Fibroblast of peridontal ligament (primary cell): ENCODE measurements around the gene SLC6A1.

Experiments used
- DNase-seq: peaks from one replicate; pipeline ENCODE4 v3.0.0-alpha.2; 2010; ENCODE audit errors: extremely low read depth

Gene SLC6A1

DNA sequence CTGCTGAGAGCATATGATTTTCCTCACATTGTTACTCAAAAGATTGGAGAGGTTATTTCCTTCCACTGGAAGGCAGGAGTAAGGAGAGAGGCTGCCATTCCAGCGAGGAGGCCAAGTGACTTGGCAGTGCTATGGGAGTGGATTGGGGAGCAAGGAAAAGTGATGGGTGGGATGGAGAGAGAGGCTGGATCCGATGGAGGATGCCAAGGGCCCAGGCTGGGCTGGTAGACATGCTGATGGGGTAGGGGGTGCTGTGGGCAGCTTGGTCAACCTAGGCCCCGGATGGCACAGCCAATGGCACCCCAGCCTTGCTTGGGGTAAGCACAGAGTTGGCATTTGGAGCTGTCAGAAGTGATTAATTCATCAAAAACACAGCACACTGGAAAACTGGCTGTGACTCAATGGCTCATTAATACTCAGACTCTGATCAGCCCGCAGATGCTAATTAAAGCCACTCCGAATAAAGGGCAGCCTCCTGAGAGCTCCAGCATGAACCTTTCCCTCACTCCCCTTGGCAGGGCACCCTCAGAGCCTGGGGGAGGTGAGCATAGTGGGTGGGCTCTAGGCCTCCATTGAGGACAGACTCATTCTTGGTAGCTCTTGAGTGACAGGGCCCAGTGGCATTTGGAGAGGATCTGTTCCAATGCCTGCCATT lies 22.1 kb upstream of the SLC6A1 start:
- DNase-seq = no peak

DNA sequence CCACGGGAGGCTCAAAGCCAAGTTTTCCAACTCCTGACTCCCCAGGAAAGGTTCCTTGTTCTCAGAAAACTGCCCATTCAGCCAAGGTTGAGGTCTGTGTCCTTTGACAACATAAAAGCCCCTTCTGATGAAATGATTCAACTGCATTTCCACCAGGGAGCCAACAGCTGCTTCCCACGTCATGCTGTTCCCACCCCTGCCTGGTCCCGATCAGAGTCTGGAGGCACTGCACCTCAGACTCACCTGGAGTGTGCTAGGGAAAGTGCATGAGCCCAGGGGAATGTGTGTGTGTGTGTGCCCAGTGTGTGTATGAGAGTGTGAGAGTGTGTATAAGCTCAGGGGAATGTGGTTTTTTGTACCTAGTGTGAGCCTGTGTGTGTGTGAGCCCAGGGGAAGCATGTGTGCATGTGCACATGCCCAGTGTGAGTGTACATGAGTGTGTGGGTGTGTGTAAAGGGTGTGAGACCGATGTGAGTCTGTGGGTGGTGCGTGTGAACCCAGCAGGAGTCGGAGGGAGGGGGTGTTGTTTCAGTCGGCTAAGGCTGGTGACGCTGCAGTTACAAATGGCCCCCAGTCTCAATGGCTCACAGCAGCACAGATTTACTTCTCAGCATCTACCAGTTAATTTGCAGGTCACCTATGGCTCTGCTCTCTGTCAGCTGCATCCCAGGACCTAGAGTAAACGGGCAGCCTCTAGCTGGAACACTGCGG lies 20.3 kb upstream of the SLC6A1 start:
- no peak for DNase-seq

DNA sequence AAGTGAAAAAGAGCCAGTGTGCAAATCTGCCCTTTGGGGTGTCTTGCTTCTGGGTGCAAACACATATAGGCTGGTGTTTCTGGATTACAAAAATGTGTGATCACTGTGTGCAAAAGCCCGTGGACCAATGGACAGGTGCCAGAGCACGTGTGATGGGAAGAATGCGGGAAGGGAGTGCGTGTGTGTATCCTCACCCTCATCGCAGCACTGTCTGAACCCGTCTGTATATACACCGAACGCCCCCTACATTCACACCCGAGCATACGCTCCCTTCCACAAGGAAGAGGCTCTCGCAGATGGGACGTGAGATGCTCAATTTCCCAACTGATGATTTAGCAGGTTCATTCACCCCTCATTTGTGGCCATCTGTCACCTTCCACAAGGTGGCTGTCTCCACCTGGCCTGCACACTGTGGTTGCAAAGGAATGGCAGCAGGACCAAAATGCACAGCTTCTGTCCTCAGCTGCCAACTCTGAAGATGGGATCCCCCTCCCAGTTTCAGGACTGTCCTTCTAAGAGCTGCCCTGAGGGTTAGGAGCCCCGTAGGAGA lies 19.4 kb upstream of the SLC6A1 start:
- no peak for DNase-seq

DNA sequence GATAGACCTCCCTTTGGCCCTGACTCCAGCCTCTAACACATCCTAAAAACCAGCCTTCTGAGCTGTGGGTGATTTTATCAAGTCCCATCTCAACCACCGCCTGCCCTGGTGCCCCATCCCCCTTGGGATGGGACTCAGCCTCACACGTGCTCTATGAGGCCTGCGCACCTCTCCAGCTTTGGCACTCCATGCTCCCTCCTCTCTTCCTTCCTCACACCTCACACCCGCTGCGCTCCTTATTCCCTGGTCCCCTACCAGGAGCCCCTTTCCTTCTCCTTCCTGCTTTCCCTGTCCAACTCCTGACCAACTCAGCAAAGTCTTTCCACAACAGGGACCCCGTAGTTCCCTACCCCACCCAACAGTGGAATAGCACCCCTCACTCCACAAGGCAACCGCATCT lies 18.4 kb upstream of the SLC6A1 start:
- DNase-seq = no peak

DNA sequence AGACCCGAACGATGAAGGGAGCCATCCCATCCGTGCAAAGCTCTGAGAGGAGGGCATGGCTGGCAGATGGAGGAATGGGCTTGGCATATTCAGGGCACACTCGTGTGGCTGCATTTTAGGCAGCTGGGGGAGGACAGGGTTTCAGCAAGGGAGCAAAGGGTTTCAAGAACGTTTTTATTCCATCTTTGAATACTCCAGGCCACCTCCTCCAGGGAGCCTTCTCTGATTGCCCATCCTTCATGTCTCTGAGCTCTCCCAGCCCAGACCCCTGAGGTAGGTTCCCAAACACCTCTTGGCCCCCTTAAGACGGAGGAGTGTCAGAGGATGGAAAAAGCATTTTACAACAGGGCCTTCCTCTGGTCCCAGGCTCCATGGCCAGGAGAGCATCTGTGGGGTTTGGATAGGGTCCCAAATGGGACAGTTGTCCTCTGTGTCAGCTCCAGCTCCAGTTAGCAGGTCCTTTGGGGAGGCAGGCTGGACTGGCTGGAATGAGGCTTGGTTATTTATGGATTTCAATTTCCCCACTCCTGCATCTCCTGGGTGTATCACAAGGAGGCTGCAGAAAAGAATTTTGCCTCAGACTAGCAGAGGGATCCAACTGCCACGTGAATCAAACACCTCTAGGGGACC lies 17.7 kb upstream of the SLC6A1 start:
- DNase-seq = no peak

DNA sequence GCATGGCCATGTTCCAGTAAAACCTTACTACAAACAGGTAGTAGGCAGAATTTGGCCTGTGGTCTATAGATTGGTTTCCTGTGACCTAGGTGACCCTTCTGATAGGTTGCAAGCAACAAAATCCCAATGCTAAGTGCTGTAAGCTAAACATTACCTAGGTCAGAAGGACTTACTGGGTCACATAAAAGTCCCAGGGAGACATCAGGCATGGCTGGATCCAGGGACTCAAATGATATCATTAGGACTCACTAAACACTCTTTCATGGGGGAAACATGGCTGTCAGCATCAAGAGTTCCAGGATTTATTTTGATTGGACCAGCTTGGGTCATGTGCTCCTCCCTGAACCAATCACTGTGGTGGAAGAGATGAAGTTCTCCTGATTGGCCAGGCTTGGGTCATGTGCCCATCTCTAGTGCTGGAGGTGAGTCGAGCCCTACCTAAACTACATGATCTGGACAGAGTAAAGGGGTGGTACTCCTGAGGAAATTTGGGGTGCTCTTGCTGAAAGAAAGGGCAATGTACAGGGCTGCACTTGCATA lies 16.8 kb upstream of the SLC6A1 start:
- no peak for DNase-seq

DNA sequence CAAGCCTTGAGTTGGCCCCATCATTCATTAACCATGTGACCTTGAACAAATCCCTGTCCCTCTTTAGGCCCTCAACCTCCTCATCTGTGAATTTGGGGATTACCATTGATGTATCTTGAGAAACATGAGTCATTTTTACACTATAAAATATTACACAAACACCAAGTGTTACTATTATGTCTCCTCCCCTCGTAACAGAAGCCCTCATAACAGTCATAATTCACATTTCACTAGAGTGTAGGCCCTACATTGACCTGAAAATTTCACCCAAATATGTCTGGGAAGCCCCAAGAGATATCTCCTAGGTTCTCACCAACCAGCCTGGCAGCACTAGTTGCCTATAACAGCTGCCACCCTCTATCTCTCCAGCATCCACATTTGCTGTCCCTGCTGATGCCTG lies 15.8 kb upstream of the SLC6A1 start:
- DNase-seq = no peak

DNA sequence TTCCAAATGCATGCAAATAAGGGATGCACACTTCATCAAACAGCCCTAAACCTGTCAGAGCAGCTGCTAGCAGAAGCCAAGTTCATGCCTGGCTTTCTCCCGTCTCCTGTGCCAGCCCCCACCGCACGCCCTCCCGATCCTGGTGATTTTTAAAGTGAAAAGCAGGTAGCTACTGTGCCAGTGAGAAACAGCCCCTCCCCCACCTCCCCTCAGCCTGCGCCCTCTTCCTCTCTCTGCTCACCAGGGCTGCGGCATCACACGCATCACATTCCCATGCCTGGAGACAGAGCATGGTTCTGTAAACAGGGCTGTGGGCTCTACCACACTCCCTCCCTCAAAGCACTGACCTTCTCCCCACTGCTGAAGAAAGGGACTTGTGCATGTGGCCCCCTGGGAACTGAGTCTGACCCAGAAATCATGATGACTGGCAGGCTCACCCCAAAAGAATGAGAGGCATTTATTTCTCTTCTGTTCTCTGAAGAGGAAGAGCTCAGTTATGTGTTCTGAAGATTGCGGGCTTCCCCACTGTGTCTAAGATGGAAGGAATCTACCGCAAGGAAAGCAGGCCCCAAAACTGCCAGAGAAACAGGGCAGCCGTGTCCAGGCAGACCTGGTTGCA lies 14.5 kb upstream of the SLC6A1 start:
- peak; percentile 19 for DNase-seq

DNA sequence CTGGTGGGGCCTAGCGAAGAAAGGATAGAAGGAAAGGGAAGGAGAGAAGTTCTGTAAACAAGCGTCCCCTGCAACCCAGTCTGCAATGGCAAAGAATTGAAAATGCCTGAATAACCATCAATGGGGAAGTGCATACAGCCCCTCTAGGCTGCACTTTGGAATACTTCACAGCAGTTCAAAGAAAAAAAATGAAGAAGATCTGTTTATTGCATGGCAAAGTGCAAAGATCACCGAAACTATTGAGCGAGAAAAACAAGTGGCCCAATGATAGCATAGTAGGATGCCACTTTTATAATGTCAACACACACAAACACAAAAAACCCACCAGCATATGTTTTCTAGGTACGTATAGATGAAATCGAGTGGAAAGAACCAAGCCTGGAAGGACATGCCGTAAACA lies 13.6 kb upstream of the SLC6A1 start:
- no peak for DNase-seq

DNA sequence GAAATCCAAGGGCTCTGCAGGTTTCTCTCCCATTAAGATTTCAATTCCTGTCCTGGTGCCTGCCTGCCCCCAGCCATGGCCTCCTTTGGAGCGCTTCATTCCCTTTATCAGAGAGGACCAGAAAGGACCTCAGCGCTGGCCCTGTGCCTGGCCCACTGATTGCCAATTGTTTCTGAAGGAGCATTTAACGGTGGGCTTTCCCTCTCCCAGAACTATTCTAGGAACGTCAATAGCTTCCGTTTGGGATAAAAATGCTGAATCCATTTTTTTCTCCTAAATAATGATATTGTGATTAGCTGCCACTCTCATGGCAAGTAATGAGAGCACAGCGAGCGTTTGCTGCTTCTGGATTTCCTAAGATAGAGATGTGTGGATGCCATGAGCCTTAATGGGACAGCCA lies 12.2 kb upstream of the SLC6A1 start:
- no peak for DNase-seq

DNA sequence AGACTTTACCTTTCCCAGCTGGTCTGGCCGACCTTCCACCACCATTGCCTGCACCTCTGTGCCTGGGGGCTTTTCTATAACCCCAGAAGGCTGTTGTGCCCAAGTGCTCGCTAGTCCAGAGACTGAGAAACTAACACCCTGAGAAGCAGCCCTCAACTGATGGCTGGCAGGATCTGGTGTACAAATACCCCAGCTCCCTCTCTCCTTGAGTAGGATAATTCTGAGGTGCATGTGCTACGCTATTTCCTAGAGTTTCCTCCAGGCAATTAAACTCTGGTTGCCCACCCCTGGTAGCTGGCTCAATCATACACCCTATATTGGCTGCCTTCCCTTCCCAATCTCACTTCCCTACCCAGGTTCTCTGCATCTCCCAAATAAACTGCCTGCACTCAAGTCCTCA lies 11.5 kb upstream of the SLC6A1 start:
- no peak for DNase-seq

DNA sequence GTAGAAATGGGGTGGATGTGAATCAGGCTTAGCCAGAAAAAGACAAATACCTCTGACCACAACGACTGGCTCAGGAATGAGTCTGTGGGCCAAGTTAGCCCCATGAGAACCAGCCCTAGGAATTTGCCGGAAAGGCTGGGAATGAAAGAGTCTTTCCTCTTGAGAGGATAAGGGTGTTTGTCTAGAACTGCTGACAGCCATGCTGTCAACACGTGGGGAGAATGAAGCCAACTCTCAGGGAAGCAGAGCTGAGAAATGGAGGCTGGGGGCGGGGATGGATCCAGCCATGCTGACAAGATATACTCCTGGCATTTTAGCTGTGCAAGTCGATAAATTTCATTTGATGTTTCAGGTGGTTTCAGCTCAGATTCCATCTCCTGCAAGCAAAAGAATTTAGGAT lies 10.6 kb upstream of the SLC6A1 start:
- no peak for DNase-seq

DNA sequence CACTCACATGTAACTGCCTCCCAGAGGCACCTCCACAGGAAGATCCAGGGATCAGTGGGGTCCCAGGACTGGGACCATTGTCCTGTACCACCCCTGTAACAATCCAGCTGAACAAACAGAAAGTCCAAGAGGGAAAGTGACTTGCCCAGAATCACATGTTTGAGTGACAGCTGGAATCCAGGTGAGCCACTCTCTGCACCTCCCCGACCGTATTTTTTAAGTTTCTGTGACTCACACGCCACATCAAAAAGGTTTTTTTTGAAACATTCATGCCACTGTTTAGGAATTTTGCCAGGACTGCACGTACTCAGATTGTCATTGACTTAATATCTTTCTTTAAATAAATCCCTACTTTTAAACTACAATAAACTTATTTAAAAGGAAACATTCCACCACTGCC lies 9.8 kb upstream of the SLC6A1 start:
- no peak for DNase-seq

DNA sequence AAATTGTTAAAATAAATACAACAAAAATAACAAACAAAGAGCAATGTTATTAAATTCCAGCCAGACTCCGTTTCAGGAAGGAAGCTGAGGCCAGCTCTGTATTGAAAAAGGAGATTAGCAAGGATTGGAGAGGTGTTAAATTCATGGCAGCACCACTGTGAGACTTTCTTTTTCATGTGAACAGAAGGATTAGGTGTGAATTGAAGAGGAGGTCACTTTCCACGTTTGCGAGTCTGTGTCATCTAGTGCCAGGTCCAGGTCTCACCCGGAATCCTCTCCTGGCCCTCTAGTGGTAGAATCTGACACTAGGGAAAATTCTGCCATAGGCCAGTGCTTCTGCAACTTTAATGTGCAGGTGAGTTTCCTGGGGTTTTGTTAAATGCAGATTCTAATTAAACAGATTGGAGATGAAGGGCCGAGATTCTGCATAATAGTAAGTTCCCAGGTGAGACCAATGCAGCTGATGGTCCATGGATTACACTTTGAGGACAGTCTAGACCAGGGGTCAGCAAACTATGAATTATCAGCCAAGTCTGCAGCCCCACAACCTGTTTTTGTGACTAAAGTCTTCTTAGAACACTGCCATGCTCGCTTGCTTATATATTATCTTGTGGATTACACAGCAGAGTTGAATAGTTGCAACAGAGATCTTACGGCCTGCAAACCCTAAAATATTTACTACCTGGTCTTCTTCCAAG lies 9.2 kb upstream of the SLC6A1 start:
- peak; percentile 21 for DNase-seq

DNA sequence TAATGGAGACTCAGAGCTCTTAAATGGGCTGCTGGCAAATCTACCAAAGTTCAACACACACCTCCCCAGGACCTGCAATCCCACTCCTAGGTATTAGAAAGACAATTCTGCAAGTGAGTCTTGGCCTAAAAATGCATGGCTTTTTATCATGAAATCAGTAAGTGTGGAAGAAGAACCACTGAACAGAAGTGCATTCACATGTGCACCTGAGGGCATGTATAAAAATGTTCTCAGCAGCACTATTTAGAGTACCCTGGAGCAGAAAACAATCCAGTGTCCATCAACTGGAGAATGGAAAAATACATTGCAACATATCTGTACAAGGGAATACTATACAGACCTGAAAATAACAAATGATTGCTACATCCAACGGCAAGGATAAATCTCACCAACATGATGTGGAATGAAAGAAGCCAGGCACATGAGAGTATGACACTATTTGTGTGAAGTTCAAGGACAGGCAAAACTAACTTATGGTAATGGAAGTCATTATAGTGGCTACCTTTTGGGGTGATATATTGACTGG lies 8.1 kb upstream of the SLC6A1 start:
- no peak for DNase-seq

DNA sequence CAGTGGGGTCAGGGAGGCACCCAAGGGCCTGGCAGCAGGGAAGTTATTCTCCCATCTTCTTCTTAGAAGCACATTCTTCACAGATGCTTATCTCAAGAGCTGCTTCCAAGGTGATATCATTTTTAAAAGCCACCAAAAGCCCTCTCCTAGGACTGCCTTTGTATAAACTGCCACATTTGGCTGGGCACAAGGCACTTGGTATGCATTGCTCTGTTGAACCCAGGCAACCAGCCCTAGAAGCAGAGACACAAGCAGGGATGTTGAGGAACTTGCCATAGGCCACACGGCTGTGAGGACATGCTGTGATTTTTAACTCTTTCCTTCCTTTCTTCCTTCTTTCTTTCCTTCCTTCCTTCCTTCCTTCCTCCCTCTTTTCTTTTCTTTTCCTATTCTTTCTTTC lies 7.4 kb upstream of the SLC6A1 start:
- no peak for DNase-seq

DNA sequence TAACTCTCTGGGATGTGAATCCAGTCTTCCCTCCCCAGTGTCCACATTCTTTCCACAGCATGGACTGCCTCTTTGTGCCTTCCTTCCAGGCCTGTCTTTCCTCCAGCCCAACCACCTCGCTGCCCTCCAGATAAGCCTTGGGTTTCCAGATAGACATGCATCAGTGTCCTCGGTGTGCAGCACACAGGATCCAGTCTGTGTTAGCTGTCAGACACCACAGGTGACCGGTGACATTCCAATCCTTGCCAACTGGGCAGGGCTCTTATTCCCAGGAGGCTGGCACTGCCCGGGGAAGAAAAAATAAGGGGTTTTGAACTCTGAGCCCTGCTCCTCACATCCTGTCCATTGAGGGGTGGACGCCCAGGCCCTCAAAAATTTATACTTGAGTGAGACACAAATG lies 6.0 kb upstream of the SLC6A1 start:
- DNase-seq = no peak

DNA sequence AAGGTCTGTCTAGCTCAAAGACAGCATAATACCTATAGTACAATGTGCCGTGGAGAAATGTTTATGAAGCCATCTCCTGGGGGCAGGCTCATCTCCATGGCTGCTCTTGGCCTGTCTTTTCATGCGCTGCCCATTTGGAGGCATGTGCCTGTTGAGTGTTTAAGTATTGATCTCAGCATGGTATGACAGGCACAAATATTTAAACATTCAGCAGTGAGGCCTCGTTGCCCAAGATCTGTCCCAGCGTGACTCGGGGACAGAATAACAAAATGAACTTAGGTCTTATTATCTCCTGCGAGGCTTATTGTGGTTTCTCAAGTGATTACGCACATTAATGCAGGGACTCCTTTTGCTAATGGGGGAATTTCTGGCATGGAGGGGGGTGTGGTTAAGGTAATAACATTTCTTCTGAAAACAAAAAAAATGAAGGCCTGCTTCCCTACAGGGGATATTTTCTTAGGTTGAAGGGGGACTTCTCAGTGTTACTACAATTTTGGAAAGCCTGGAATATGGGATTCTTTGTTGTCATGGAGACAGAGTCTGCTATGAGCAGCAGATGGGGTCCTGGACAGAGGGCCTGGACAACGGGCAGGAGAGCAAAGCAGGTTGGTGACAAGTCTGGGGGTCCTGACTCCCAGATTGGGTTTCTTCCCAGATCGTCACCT lies 4.4 kb upstream of the SLC6A1 start:
- no peak for DNase-seq

DNA sequence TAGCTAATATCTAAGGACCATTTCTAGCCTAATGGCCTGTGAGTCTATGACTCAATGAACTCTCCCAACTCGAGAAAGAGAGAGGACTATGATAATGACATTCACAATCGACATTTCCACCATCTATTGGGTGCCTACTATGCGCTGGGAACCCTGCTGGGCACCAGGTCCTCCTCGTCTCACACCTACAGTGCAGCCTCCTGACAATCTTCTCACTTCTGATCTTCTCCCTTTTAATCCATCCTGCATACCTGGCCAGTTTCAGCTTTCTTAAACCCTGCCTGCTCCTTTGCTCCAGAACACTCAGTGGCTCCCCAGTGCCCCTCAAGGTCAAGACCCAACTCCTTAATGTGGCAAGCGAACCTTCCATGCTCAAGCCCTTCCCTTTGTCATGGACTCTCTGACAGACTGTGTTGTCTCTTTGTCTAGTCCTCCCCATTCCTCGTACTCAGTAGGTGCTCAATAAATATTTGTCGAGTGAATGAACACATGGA lies 3.5 kb upstream of the SLC6A1 start:
- DNase-seq = no peak

DNA sequence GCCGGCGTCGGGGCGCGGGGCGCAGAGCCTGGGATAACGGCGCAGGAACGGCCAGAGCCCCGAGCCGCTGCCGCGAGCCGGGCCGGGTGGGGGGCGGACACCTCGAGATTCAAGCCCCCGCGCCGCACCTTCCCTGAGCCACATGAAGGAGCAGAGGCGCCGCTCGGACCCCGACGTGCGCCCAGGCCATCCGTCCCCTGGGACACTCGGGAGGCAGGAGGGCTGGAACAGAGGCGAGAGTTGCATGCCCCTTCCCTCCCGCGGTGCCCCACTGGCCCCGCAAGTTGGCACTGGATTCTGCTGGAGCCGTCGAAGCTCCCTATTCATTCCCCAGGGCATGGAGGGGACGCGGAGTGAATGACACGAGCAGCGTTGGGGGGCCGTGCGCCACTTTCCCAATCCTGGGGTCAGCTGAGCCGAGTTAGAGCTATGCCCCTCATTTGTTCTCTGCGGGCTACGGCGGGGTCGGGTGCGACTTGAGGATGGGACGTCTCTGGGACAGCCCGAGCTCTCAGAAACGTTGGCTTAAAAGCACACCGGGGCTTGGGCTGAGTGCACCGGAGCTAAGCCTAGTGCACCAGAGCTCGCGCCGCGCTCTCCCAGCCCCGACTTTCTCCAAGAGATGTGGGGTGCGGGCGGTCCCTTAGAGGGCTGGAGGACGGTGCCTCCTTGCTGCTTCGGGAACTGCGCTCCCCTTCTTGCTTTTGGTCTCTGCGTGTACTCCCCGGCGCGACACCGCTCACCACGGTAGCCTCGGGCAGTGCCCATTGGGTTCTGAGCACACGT lies 588 bp downstream of the SLC6A1 start:
- DNase-seq = no peak
